Esophagus muscularis mucosa (tissue), 4 donors: Measurements from ENCODE around the gene CUX1. TPM values are rescaled to one million over a fixed set of nuclear protein-coding genes. Genes with fewer than 3 reads are reported as not detected.
A peak's percentile ranks its signal among the peaks of the same experiment; 100 is the strongest.

Experiments used
- DNase-seq: peaks from one replicate; pipeline ENCODE4 v3.0.0-alpha.2; 2017; ENCODE audit errors: extremely low spot score
- H3K27ac ChIP-seq, 4 donors: fragments of 200-600 bp; sonication (generic); replicated peaks in 1 of 4; 1 replicate in 3 of 4; 2 replicates in 1 of 4; pipeline ENCODE4 v1.5.1; 2016 to 2019; ENCODE audit warnings: mild to moderate bottlenecking in 1 of 4
- H3K27me3 ChIP-seq, 4 donors: fragments of 200-600 bp; sonication (generic); one replicate each; pipeline versions ENCODE4 v1.5.1 to v1.6.0; 2016 to 2019
- H3K36me3 ChIP-seq, 4 donors: fragments of 200-600 bp; sonication (generic); one replicate each; pipeline ENCODE4 v1.5.1; 2016 to 2019
- H3K4me1 ChIP-seq, 4 donors: fragments of 200-600 bp; sonication (generic); one replicate each; pipeline ENCODE4 v1.5.1; 2016 to 2019
- H3K4me3 ChIP-seq, 4 donors: fragments of 200-600 bp; sonication (generic); 1 replicate in 2 of 4; 2 replicates in 2 of 4; pipeline ENCODE4 v1.5.1; 2016 to 2019; ENCODE audit warnings: mild to moderate bottlenecking in 4 of 4, moderate library complexity in 1 of 4
- H3K9me3 ChIP-seq, 4 donors: fragments of 200-600 bp; sonication (generic); 1 replicate in 3 of 4; 2 replicates in 1 of 4; pipeline ENCODE4 v1.5.1; 2016 to 2019
- EP300 ChIP-seq: sonication (generic); formaldehyde crosslinking; IDR thresholded peaks from one replicate; pipeline ENCODE4 v1.6.1; 2017; ENCODE audit warnings: antibody characterized with exemption
- POLR2A ChIP-seq: fragments of 450-650 bp; IDR thresholded peaks from one replicate; pipeline ENCODE4 v1.6.1; 2017; ENCODE audit warnings: antibody characterized with exemption, moderate library complexity, mild to moderate bottlenecking, low read depth
- POLR2AphosphoS5 ChIP-seq, 2 donors: sonication (generic); formaldehyde crosslinking; IDR thresholded peaks; one replicate each; pipeline ENCODE4 v1.6.1; 2017; ENCODE audit warnings: antibody characterized with exemption in 2 of 2
- WGBS: methylation state at CpG from one replicate; pipeline ENCODE4 v1.1.5; 2018; 5-methylcytosine and 5-hydroxymethylcytosine counted together
- intact Hi-C: fragments of 100-400 bp; cut with DNase I; formaldehyde crosslinking; loops from one replicate; pipeline ENCODE4 v1.15.1; 2023
- total RNA-seq, 4 donors: library from RNA; depleted of rRNA; stranded (reverse); fragments of >200 nt; gene quantifications; one replicate each; pipeline versions ENCODE4 v1.1.0 to v1.2.1, GENCODE V29; 2016
- TF ChIP-seq, protein P1 (sequence below), 3 experiments: fragments of 200-600 bp in 2 of 3; fragments of 450-650 bp in 1 of 3; sonication (generic) in 2 of 3; IDR thresholded peaks; one replicate each; pipeline ENCODE4 v1.5.1; 2017 to 2019; ENCODE audit warnings: antibody characterized with exemption in 3 of 3, mild to moderate bottlenecking in 2 of 3, moderate library complexity in 1 of 3

Gene CUX1
- total RNA-seq, 4 donors from 2014 or later, result 61.5 to 136 (median 92.3) TPM

DNA sequence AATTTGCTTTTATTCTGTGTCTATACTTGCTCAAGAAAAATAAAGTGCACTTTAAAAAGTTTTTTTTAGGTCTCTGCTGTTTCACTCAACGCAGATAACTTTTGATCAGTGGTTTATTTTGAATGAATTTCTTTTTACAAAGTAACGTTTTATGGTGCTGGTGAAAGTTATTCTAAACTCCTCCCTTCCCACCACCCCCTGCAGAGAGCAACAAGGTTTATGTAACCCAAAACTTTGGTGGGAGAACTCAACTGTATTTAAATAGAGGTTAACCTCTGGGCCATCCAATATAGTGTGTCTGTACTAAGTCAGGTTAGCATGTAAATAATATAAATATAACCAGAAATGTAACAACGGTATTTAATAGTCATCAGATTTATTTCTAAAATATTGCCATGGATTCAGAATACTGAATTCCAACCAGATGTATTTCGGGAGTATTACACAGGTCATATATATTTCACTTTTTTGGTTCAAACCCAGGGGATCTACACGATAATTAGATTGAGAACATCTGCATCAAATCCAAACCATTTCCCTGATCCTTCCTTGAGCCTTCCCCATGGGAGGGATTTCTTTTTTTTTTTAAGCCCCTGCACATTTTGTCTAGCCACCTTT lies 3.9 kb upstream of the CUX1 start:
- no peaks in the 10 kb centered on the region for H3K9me3 ChIP-seq
- H3K27ac ChIP-seq, result peak overlapping the region; percentile 81 to 87 (median 82)
- TF ChIP-seq, protein P1, sequence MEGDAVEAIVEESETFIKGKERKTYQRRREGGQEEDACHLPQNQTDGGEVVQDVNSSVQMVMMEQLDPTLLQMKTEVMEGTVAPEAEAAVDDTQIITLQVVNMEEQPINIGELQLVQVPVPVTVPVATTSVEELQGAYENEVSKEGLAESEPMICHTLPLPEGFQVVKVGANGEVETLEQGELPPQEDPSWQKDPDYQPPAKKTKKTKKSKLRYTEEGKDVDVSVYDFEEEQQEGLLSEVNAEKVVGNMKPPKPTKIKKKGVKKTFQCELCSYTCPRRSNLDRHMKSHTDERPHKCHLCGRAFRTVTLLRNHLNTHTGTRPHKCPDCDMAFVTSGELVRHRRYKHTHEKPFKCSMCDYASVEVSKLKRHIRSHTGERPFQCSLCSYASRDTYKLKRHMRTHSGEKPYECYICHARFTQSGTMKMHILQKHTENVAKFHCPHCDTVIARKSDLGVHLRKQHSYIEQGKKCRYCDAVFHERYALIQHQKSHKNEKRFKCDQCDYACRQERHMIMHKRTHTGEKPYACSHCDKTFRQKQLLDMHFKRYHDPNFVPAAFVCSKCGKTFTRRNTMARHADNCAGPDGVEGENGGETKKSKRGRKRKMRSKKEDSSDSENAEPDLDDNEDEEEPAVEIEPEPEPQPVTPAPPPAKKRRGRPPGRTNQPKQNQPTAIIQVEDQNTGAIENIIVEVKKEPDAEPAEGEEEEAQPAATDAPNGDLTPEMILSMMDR (IDR thresholded peaks at IDR 0.05), result no peak
- TF ChIP-seq POLR2A (no peak), POLR2AphosphoS5 (IDR thresholded peaks at IDR 0.05) (no peak), EP300 (no peak)
- WGBS, result 27% methylated on average over 5 of the region's 5 CpGs
- peak overlapping the region; percentile 92 to 94 (median 92) for H3K4me3 ChIP-seq
- no peaks in the 10 kb centered on the region for H3K27me3 ChIP-seq
- DNase-seq, result no peak
- intact Hi-C loops, result loop anchor here (2.0 to 10.0 kb wide), 3 partner anchors 71 to 421 kb away; no protein-coding TSS in a partner anchor
- H3K4me1 ChIP-seq, result peaks cover 12 to 30% (median 27%) of the 10 kb centered on the region in 4 donors
- H3K36me3 ChIP-seq, result no peaks in the 10 kb centered on the region

DNA sequence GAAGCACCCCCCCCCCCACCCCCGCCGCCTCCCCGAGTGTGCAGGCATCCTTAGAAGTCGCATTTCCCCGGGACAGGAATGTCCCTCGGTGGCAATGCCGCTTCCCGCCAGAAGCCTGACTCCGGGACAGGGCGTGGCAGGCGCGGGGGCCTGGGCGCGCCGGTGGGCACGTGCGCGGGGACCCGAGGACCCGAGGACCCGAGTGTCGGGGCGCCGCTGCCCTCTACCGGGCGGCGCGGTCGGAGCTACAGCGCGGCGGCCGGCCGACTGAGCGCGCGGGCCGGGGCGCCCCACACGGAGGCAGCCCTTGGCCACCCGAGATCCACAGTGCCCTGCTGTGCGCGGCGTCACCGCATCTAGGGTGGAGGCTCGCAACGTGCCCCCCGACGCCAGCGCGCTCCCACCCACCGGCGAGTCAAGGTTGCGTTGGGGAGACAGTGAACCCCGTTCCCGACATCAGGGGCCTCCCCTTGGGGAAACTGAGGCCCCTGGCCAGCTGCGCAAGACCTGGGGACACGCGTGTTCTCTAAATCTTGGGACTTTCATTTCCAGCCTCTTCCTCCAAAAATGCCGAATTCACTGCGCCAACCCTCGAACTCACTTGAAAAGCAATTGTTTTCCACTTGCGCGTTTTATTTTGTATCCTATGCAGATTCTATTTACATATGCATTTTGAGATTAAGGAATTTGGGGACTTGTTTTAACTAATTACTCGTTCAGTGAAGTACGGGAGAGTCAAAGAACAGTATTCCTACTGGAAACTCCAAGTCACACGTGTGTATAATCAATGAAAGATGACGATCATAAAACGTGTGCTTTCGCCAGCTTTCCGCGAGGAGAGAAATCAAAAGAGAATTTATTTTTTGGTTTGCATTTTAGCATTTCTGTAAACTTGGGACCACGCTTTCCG lies 3.1 kb upstream of the CUX1 start:
- Histone ChIP-seq H3K4me3 (peak overlapping the region; percentile 92 to 94 (median 92)), H3K27ac (peak overlapping the region; percentile 81 to 87 (median 82)), H3K27me3 (no peaks in the 10 kb centered on the region), H3K36me3 (no peaks in the 10 kb centered on the region), H3K9me3 (no peaks in the 10 kb centered on the region), H3K4me1 (peaks cover 18 to 36% (median 31%) of the 10 kb centered on the region in 4 donors)
- 3% methylated on average over 27 of the region's 74 CpGs for WGBS
- intact Hi-C loops, result loop anchor here (2.0 to 10.0 kb wide), 3 partner anchors 72 to 420 kb away; no protein-coding TSS in a partner anchor
- TF ChIP-seq POLR2AphosphoS5 (IDR thresholded peaks at IDR 0.05) (peak in 1 of 2 donors; percentile 13), EP300 (no peak)
- TF ChIP-seq, protein P1 (IDR thresholded peaks at IDR 0.05), result peak; percentile 62 to 75 (median 71)
- no peak for DNase-seq

DNA sequence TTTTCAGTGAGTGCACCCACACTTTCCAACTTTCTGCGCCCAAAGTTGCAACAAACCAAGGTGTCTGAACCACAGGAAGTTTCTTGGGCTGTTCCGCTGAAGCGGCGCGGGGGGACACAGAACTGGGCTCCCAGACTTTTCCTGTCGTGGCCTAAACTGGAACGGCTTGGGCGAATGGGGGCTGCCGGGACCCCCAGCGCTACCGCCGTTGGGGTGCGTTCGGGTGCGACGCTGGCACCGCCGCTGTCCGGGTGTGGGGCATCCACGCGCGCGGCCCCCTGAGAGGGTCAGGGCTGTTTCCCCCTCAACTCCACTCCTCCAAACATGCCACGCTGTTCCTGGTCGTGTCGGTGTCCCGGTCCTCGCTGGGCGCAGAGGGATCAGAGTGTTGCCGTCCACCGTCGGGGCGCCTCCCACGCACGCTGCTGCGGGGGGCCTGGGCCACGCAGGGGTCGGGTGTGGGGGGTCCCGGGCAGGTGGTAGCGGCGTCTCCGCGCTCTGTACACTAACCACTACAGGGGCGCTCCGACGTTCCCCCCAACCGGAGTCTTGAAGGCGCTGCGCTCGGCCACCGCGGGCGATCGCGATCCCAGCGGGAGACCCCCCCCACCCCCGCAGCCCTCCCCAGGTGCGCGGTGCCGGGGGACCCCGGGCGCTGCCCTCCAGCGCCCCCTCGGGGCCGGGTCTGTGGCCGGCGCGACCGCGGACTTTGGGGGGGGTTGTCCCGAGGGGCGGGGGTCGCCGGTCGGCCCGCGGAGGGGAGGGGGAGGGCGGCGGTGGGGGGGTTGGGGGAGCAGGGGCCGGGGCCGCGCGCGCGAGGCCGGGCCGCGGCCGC lies 2.2 kb upstream of the CUX1 start:
- H3K4me1 ChIP-seq, result peaks cover 24 to 45% (median 39%) of the 10 kb centered on the region in 4 donors
- H3K36me3 ChIP-seq, result no peaks in the 10 kb centered on the region
- intact Hi-C loops, result loop anchor here (2.0 to 10.0 kb wide), 7 partner anchors 42 to 420 kb away; no protein-coding TSS in a partner anchor
- DNase-seq, result no peak
- H3K27ac ChIP-seq, result peak overlapping the region; percentile 81 to 87 (median 82)
- no peaks in the 10 kb centered on the region for H3K9me3 ChIP-seq
- H3K27me3 ChIP-seq, result no peaks in the 10 kb centered on the region
- 0% methylated on average over 8 of the region's 89 CpGs for WGBS
- TF ChIP-seq, protein P1 (IDR thresholded peaks at IDR 0.05), result peak; percentile 12 to 62 (median 42)
- TF ChIP-seq POLR2A, result no peak
- H3K4me3 ChIP-seq, result peak overlapping the region; percentile 92 to 94 (median 92)

DNA sequence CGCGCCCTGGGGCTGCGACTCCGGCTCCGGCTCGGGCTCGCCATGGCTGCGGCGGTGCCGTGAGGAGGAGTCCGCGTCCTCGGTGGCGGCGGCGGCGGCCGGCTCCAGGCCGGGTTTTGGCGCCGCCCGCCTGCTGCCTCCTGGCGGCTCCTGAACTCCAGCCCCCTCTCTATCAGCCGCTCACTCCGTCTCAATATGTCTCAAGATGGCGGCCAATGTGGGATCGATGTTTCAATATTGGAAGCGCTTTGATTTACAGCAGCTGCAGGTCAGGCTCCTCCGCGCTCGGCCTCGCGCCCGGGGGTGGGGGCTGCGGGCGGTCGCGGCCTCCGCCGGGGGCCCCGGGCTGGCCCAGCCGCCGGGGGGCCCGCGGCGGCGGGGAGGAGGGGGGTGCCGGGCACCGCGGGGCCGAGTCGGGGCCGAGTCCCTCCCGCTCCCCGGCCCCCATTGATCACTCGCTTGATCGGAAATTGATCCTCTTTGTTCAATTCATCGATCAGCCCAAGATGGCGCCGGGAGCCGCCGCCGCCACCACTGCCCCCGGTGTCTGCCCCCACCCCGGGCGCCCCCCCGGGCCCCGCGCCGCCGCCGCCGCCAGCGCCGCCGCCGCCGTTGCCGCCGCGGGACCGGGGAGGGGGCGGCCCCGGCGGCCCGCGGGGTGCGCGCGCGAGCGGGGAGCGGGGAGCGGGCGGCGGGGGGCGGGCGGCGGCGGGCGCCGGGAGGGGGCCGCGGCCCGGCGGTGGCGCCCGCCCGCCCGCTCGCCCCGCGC lies 1.4 kb upstream of the CUX1 start:
- Histone ChIP-seq H3K9me3 (no peaks in the 10 kb centered on the region), H3K4me1 (peaks cover 24 to 53% (median 42%) of the 10 kb centered on the region in 4 donors), H3K27me3 (no peaks in the 10 kb centered on the region), H3K27ac (peak overlapping the region; percentile 81 to 88 (median 85)), H3K36me3 (no peaks in the 10 kb centered on the region), H3K4me3 (peak overlapping the region; percentile 92 to 94 (median 92))
- intact Hi-C loops, result loop anchor here (2.0 to 10.0 kb wide), 6 partner anchors 41 to 419 kb away; no protein-coding TSS in a partner anchor
- TF ChIP-seq POLR2AphosphoS5 (IDR thresholded peaks at IDR 0.05) (peak in 1 of 2 donors; percentile 31), EP300 (no peak)
- TF ChIP-seq, protein P1 (IDR thresholded peaks at IDR 0.05), result peak in 2 of 3 experiments; percentile 2 to 27
- DNase-seq, result no peak
- no CpG with 5 or more reads among the region's 113 CpGs for WGBS
